Measurements from ENCODE around the gene NBPF12.
"Not testable (repeated sequence)": the region's sequence is repeated elsewhere in the genome, so short reads cannot be mapped to it uniquely, and the experiment has no call there.

DNA sequence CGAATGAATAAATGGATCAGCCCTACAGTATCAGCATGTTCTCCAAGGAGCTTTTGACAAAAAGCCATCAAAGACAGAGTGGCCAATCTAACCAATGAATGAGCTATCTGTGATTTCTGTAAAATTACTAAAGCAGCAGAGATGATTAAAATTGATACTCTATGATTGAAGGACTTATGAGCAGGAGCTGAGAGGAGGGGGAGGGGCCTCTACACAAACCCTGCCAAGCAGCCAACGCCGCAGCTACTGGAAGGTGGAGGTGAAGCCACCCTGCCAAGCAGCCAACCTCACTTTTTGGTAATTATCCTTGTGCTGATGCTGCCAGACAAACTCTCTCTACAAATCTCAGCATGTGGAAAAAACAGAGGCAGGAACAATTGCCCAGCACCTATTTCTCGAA lies 88.9 kb downstream of the NBPF12 start:
- TF ChIP-seq, protein P1, sequence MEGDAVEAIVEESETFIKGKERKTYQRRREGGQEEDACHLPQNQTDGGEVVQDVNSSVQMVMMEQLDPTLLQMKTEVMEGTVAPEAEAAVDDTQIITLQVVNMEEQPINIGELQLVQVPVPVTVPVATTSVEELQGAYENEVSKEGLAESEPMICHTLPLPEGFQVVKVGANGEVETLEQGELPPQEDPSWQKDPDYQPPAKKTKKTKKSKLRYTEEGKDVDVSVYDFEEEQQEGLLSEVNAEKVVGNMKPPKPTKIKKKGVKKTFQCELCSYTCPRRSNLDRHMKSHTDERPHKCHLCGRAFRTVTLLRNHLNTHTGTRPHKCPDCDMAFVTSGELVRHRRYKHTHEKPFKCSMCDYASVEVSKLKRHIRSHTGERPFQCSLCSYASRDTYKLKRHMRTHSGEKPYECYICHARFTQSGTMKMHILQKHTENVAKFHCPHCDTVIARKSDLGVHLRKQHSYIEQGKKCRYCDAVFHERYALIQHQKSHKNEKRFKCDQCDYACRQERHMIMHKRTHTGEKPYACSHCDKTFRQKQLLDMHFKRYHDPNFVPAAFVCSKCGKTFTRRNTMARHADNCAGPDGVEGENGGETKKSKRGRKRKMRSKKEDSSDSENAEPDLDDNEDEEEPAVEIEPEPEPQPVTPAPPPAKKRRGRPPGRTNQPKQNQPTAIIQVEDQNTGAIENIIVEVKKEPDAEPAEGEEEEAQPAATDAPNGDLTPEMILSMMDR (conservative IDR thresholded peaks at IDR 0.05; ENCODE audit: low read length) = not testable (repeated sequence)
- TF ChIP-seq EZH2phosphoT487 (IDR thresholded peaks at IDR 0.05; ENCODE audit: borderline replicate concordance, low read depth, low read length) = not testable (repeated sequence)
